ENCODE data around the gene AFG3L2.

The AFG3L2 gene

GRCh38 chr18:12299862-12300261, 77.2 kb downstream of the AFG3L2 start:
- Histone ChIP-seq H4K91ac (ENCODE audit: low read length) (no peak overlapping the region), H3K4me3 (ENCODE audit: insufficient read depth in 1 of 2, low read depth in 1 of 2, low read length in 2 of 2) (no peak overlapping the region), H3K23ac (ENCODE audit: low read length in 2 of 2) (no peak overlapping the region), H3K4me1 (ENCODE audit: control insufficient read depth, insufficient read depth, low read depth, low read length) (peaks cover 3% of the 10 kb centered on the region), H3K14ac (ENCODE audit: low read length in 2 of 2) (no peak overlapping the region), H3K4me2 (ENCODE audit: low read length, poor library complexity, severe bottlenecking) (no peak overlapping the region), H2AK5ac (ENCODE audit: low read length, severe bottlenecking) (no peak overlapping the region), H3K9me3 (ENCODE audit: control insufficient read depth, low read length) (no peaks in the 10 kb centered on the region), H3K27me3 (ENCODE audit: control insufficient read depth in 1 of 2, insufficient read depth in 1 of 2, low read length in 2 of 2) (no peaks in the 10 kb centered on the region), H3K36me3 (ENCODE audit: control insufficient read depth in 1 of 2, insufficient read depth in 2 of 2, low read depth in 1 of 2, low read length in 2 of 2) (no peaks in the 10 kb centered on the region), H2BK120ac (ENCODE audit: low read depth, low read length) (no peak overlapping the region), H2BK5ac (ENCODE audit: low read depth, low read length, poor library complexity, severe bottlenecking) (no peak overlapping the region), H3K9ac (ENCODE audit: low read length) (no peak overlapping the region), H2AFZ (ENCODE audit: low read depth, low read length) (no peak overlapping the region), H4K8ac (ENCODE audit: low read length) (no peak overlapping the region), H3K27ac (ENCODE audit: low read length, poor library complexity, severe bottlenecking) (no peak overlapping the region), H2BK12ac (ENCODE audit: low read length in 2 of 2) (no peak overlapping the region), H3K79me1 (replicated peaks; ENCODE audit: low read length, poor library complexity, severe bottlenecking) (no peaks in the 10 kb centered on the region), H3K4ac (ENCODE audit: low read depth in 1 of 2, low read length in 2 of 2) (no peak overlapping the region), H3K18ac (ENCODE audit: low read depth in 1 of 2, low read length in 2 of 2) (no peak overlapping the region), H2BK15ac (ENCODE audit: low read depth, poor library complexity, severe bottlenecking) (no peak overlapping the region)
- DNase-seq = no peak
- 75% methylated on average over 2 of the region's 2 CpGs for WGBS

GRCh38 chr18:12296457-12296856, 80.6 kb downstream of the AFG3L2 start:
- Histone ChIP-seq H3K9ac (ENCODE audit: low read length) (no peak overlapping the region), H2AK5ac (ENCODE audit: low read length, severe bottlenecking) (no peak overlapping the region), H3K27me3 (ENCODE audit: control insufficient read depth in 1 of 2, insufficient read depth in 1 of 2, low read length in 2 of 2) (no peaks in the 10 kb centered on the region), H4K8ac (ENCODE audit: low read length) (peak overlapping the region; percentile 75), H2BK15ac (ENCODE audit: low read depth, poor library complexity, severe bottlenecking) (no peak overlapping the region), H3K4me1 (ENCODE audit: control insufficient read depth, insufficient read depth, low read depth, low read length) (peaks cover 3% of the 10 kb centered on the region), H2BK120ac (ENCODE audit: low read depth, low read length) (peak overlapping the region; percentile 43), H3K23ac (ENCODE audit: low read length in 2 of 2) (no peak overlapping the region), H4K91ac (ENCODE audit: low read length) (peak overlapping the region; percentile 77), H3K4me2 (ENCODE audit: low read length, poor library complexity, severe bottlenecking) (no peak overlapping the region), H2BK12ac (ENCODE audit: low read length in 2 of 2) (peak overlapping the region in 1 of 2 experiments; percentile 87), H3K4ac (ENCODE audit: low read depth in 1 of 2, low read length in 2 of 2) (peak overlapping the region in 1 of 2 experiments; percentile 46), H3K79me1 (replicated peaks; ENCODE audit: low read length, poor library complexity, severe bottlenecking) (no peaks in the 10 kb centered on the region), H3K4me3 (ENCODE audit: insufficient read depth in 1 of 2, low read depth in 1 of 2, low read length in 2 of 2) (no peak overlapping the region), H3K18ac (ENCODE audit: low read depth in 1 of 2, low read length in 2 of 2) (peak overlapping the region; percentile 25 to 64), H3K27ac (ENCODE audit: low read length, poor library complexity, severe bottlenecking) (no peak overlapping the region), H2BK5ac (ENCODE audit: low read depth, low read length, poor library complexity, severe bottlenecking) (no peak overlapping the region), H3K36me3 (ENCODE audit: control insufficient read depth in 1 of 2, insufficient read depth in 2 of 2, low read depth in 1 of 2, low read length in 2 of 2) (no peaks in the 10 kb centered on the region), H3K14ac (ENCODE audit: low read length in 2 of 2) (peak overlapping the region in 1 of 2 experiments; percentile 30), H2AFZ (ENCODE audit: low read depth, low read length) (no peak overlapping the region), H3K9me3 (ENCODE audit: control insufficient read depth, low read length) (no peaks in the 10 kb centered on the region)
- no peak for DNase-seq
- 86% methylated on average over 1 of the region's 1 CpG for WGBS

DNA sequence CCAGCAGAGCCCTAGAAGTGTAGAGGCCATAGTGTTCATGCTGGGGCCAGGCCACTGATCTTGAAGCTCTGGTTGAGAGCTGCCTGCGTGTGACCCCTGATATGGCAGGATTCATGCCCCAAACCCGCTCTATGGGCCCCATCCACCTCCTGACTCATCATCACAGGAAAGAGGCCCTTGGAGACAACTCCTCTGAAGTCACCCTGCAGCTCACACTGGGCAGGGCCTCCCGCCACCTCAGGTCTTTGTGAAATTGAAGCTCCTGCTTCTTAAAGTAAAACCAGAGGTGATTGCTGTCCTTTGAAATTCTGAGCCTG, 81.0 kb downstream of the AFG3L2 start:
- Histone ChIP-seq H3K9me3 (ENCODE audit: control insufficient read depth, low read length) (no peaks in the 10 kb centered on the region), H2BK15ac (ENCODE audit: low read depth, poor library complexity, severe bottlenecking) (no peak overlapping the region), H3K36me3 (ENCODE audit: control insufficient read depth in 1 of 2, insufficient read depth in 2 of 2, low read depth in 1 of 2, low read length in 2 of 2) (no peaks in the 10 kb centered on the region), H2AFZ (ENCODE audit: low read depth, low read length) (no peak overlapping the region), H3K27ac (ENCODE audit: low read length, poor library complexity, severe bottlenecking) (no peak overlapping the region), H3K9ac (ENCODE audit: low read length) (no peak overlapping the region), H3K23ac (ENCODE audit: low read length in 2 of 2) (no peak overlapping the region), H3K27me3 (ENCODE audit: control insufficient read depth in 1 of 2, insufficient read depth in 1 of 2, low read length in 2 of 2) (no peaks in the 10 kb centered on the region), H3K4me3 (ENCODE audit: insufficient read depth in 1 of 2, low read depth in 1 of 2, low read length in 2 of 2) (no peak overlapping the region), H3K79me1 (replicated peaks; ENCODE audit: low read length, poor library complexity, severe bottlenecking) (no peaks in the 10 kb centered on the region), H3K4me1 (ENCODE audit: control insufficient read depth, insufficient read depth, low read depth, low read length) (peaks cover 3% of the 10 kb centered on the region), H3K4me2 (ENCODE audit: low read length, poor library complexity, severe bottlenecking) (no peak overlapping the region), H4K91ac (ENCODE audit: low read length) (peak overlapping the region; percentile 87), H3K14ac (ENCODE audit: low read length in 2 of 2) (no peak overlapping the region), H3K18ac (ENCODE audit: low read depth in 1 of 2, low read length in 2 of 2) (peak overlapping the region; percentile 7 to 64), H2BK12ac (ENCODE audit: low read length in 2 of 2) (peak overlapping the region in 1 of 2 experiments; percentile 97), H2BK120ac (ENCODE audit: low read depth, low read length) (peak overlapping the region; percentile 15), H2AK5ac (ENCODE audit: low read length, severe bottlenecking) (no peak overlapping the region), H3K4ac (ENCODE audit: low read depth in 1 of 2, low read length in 2 of 2) (peak overlapping the region; percentile 2 to 46), H2BK5ac (ENCODE audit: low read depth, low read length, poor library complexity, severe bottlenecking) (no peak overlapping the region), H4K8ac (ENCODE audit: low read length) (peak overlapping the region; percentile 93)
- 24% methylated on average over 3 of the region's 3 CpGs for WGBS
- DNase-seq = peak; percentile 80

GRCh38 chr18:12295389-12296086, 81.5 kb downstream of the AFG3L2 start:
- H3K18ac ChIP-seq (ENCODE audit: low read depth in 1 of 2, low read length in 2 of 2) = peak overlapping the region; percentile 7 to 64
- no peak overlapping the region for H2AK5ac ChIP-seq (ENCODE audit: low read length, severe bottlenecking)
- peak overlapping the region; percentile 15 to 97 for H2BK12ac ChIP-seq (ENCODE audit: low read length in 2 of 2)
- no peak overlapping the region for H2AFZ ChIP-seq (ENCODE audit: low read depth, low read length)
- no peak overlapping the region for H3K23ac ChIP-seq (ENCODE audit: low read length in 2 of 2)
- peak overlapping the region; percentile 93 for H4K8ac ChIP-seq (ENCODE audit: low read length)
- no peaks in the 10 kb centered on the region for H3K36me3 ChIP-seq (ENCODE audit: control insufficient read depth in 1 of 2, insufficient read depth in 2 of 2, low read depth in 1 of 2, low read length in 2 of 2)
- no peak overlapping the region for H2BK15ac ChIP-seq (ENCODE audit: low read depth, poor library complexity, severe bottlenecking)
- no peak overlapping the region for H3K27ac ChIP-seq (ENCODE audit: low read length, poor library complexity, severe bottlenecking)
- H3K27me3 ChIP-seq (ENCODE audit: control insufficient read depth in 1 of 2, insufficient read depth in 1 of 2, low read length in 2 of 2) = no peaks in the 10 kb centered on the region
- no peak overlapping the region for H3K14ac ChIP-seq (ENCODE audit: low read length in 2 of 2)
- peaks cover 3% of the 10 kb centered on the region for H3K4me1 ChIP-seq (ENCODE audit: control insufficient read depth, insufficient read depth, low read depth, low read length)
- H3K79me1 ChIP-seq (replicated peaks; ENCODE audit: low read length, poor library complexity, severe bottlenecking) = no peaks in the 10 kb centered on the region
- peak overlapping the region; percentile 15 for H2BK120ac ChIP-seq (ENCODE audit: low read depth, low read length)
- H3K4me3 ChIP-seq (ENCODE audit: insufficient read depth in 1 of 2, low read depth in 1 of 2, low read length in 2 of 2) = no peak overlapping the region
- H2BK5ac ChIP-seq (ENCODE audit: low read depth, low read length, poor library complexity, severe bottlenecking) = no peak overlapping the region
- H3K9me3 ChIP-seq (ENCODE audit: control insufficient read depth, low read length) = no peaks in the 10 kb centered on the region
- peak overlapping the region; percentile 2 to 46 for H3K4ac ChIP-seq (ENCODE audit: low read depth in 1 of 2, low read length in 2 of 2)
- peak overlapping the region; percentile 87 for H4K91ac ChIP-seq (ENCODE audit: low read length)
- WGBS = 72% methylated on average over 18 of the region's 18 CpGs
- no peak overlapping the region for H3K9ac ChIP-seq (ENCODE audit: low read length)
- peak; percentile 57 for DNase-seq
- H3K4me2 ChIP-seq (ENCODE audit: low read length, poor library complexity, severe bottlenecking) = no peak overlapping the region

Data from mesenchymal stem cell (in vitro differentiated cells and primary cell).